ENCODE results near the gene TSPAN3.

GRCh38 chr15:77042955-77043920 lies 27.7 kb downstream of the TSPAN3 start:
- TF ChIP-seq CTCF (IDR thresholded peaks at IDR 0.05; ENCODE audit: low read depth, low read length, poor library complexity, severe bottlenecking) = no peak
- no peak for TF ChIP-seq EZH2phosphoT487 (IDR thresholded peaks at IDR 0.05; ENCODE audit: borderline replicate concordance, low read length)

Data from DOHH2 (cell line).